Ureter (tissue), 1 donor: ENCODE data around the gene NGFR. TPM values are rescaled to one million over a fixed set of nuclear protein-coding genes. Genes with fewer than 3 reads are reported as not detected.

Experiments used
- DNase-seq: peaks from one replicate; pipeline ENCODE4 v3.0.0-alpha.2; 2020; ENCODE audit warnings: low spot score
- total RNA-seq: library from RNA; stranded (reverse); gene quantifications from one replicate; pipeline ENCODE4 v1.2.4, GENCODE V29; 2023
- donor health status: DM: yes; HTN: yes; CAD: no.

The NGFR gene
- total RNA-seq, 1 donor from 2014 or later, result 10.0 TPM

- DNase-seq, result peak; percentile 86
Observed at GRCh38 chr17:49515196-49515770, 20.2 kb downstream of the NGFR start.

DNA sequence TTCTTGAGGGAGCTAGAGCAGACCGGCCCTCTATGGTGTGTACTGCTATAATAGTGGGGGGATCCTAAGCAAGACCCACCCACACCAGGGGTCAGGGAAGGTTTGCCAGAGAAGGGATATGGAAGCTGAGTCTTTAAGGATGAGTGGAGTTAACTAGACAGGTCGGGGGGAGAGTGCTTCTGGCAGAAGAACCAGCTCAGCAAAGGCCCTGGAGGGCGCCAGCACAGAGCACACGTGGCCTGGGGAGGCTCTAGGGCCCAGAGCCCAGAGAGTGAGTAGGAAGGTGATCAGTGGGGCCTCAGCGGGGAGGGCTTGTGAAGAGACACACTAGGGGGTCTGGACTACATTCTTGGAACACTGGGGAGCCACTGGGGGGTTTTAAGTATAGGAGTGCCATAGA, 21.1 kb downstream of the NGFR start:
- no peak for DNase-seq

GRCh38 chr17:49518346-49519078, 23.4 kb downstream of the NGFR start:
- peak; percentile 18 for DNase-seq

DNA sequence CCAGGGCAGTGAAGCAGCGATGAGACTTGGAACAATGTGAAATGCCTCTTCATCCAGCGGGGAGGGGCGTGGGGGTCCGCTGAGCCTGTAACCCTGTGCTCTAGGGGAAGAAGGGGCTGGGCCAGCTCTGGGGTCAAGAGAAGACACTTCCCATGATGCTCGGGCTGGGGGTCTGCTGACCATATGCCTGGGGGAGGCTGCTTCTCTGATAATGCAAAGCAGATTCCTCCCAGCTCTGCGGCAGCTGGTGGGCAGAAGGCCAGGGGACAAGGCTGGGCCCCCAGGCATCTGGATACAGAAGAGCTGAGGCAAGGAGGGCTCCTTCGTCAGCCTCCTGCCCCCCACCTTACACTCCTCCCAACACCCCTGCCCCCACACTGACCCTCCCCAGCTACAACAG, 24.7 kb downstream of the NGFR start:
- peak; percentile 41 for DNase-seq

DNA sequence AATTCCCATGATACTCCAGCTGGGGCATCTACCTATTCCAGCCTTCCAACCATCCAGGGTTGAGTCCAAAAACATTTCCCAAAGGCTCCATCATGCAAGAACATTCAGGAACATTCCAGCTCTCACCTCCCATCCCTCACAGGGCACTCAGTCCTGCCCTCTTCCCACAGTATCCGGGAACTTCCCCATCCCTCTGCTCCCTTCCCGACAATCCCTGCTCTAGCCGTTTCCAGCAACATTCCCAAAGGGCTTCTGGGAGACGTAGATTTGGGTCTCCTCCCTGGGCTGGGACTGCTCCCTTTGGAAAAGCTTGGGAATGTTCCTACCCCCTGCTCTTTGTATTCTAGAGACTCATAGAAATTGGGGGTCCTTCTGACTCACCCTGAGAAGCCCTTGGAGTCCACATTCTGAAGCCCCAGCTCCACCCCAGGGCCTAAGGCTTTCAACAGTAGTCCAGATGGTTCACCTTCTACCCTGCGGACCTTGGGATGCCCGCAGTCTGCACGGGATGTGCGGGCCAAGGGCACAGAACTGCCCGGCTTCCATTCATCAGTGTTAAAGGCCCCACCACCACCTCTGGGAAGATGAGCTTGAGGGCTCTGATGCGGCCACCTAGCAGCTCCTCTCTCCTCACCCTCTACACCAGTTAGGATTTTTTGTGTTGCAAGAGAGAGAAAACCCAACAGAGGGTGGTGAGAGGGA, 25.4 kb downstream of the NGFR start:
- DNase-seq, result peak; percentile 35

DNA sequence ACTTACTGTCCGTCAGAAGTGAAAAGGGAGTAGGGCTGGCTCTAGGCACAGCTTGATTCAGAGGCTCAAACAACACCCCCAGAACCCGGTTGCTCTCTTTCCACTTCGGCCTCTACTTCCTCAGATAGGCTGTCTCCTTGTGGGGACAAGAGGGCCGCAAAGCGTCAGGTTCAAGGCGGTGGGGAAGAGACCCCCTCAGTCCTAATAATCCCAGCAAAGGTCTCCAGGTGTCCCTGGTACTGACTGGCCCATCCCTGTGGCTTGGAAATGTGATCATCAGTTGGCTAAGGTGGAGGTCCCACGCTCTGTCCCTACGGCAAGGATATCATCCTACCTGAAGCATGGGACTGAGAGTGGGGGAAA, 26.0 kb downstream of the NGFR start:
- DNase-seq, result peak; percentile 34

- peak; percentile 39 for DNase-seq
Observed at GRCh38 chr17:49521471-49522356, 26.6 kb downstream of the NGFR start.

- peak; percentile 29 for DNase-seq
Observed at GRCh38 chr17:49522357-49522890, 27.3 kb downstream of the NGFR start.

- DNase-seq, result peak; percentile 31
Observed at GRCh38 chr17:49523196-49523595, 28.1 kb downstream of the NGFR start.

- peak; percentile 92 for DNase-seq
Observed at GRCh38 chr17:49523706-49524472, 28.8 kb downstream of the NGFR start.

- no peak for DNase-seq
Observed at GRCh38 chr17:49524473-49525359, 29.6 kb downstream of the NGFR start.

DNA sequence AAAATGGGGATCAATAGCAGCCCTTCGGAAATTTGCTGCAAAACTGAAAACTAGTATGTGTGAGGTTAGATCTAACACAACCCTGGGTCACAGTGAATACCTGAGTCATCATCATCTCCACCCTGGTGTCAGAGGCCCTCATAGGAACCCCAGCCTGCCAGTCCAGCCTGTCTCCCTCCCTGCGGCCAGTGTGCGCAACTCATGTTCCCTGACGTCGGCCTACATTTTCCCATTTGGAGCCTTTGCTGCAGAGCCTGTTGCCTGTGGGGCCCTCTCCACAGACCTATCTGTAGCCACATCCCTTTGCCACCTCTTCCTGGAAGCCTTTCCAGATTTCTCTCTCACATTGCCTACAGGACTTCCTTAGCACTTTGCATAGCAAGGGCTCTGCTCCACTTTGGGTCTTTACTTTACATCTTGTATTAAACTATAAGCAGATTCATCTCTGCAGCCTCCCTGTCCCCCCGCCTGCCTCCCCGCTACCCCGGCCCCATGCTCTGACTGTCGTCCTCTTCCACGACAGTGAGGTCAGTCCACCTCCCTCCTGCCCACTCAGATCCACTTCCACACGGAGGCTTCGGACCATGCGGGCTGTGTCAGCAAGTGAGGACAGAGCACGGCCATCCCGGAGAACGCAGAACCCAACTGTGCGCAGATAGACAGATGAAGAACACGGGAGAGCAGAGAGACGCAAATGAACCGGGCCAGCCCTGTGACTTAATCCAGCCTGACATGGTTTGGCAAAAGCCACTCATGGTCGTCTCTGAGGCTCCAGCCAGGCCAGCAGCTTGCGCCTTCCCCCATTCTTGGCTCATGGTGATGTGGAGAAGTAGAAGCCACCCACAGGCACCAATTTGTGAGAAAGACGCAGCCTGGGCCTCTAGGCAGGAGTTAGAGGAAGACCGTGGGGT, 31.0 kb downstream of the NGFR start:
- no peak for DNase-seq

GRCh38 chr17:49527927-49528651, 33.0 kb downstream of the NGFR start:
- DNase-seq, result no peak

GRCh38 chr17:49528966-49529365, 33.9 kb downstream of the NGFR start:
- no peak for DNase-seq

- DNase-seq, result no peak
Observed at GRCh38 chr17:49530118-49530517, 35.0 kb downstream of the NGFR start.

DNA sequence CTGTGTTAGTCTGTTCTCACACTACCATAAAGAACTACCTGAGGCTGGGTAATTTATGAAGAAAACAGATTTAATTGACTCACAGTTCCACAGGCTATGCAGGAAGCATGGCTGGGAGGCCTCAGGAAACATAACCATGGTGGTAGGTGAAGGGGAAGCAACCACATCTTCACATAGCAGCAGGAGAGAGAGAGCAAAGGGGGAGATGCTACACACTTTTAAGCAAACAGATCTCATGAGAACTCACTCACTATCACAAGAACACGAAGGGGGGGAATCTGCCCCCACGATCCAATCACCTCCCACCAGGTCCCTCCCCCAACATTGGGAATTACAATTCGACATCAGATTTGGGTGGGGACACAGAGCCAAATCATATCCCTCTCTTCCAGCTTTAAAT, 48.8 kb downstream of the NGFR start:
- DNase-seq, result no peak

DNA sequence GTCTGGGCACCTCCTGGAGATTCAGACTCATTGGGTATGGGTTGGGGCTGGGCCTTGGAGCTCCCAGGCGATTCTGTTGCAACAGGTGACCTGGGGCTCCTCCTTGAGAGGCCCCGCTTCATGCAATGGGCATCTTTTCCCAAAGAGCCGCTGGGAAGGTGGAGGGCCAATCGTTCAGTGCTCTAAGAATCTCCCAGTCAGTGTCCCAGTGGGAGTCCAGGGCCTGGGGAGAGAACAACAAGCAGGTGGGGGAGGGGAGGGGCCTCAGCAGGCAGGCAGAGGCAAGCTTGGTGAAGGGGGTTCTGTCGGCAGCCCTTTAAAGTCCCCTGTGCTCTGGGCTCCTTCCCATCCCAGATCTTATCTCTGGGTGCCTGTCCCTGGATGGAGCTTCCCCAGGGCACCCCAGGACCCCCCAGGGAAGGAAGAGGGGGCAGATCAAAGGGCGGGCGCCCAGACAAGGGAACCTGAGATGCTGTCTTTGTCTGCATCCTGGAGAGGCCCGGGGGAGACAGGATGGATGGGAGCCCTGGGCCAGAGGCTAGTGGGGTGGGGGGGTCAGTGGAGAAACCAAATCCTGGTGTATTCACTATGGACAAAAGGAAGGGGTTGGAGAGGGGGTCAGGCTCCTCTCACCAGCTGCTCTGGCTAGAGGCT, 50.0 kb downstream of the NGFR start:
- no peak for DNase-seq
